Activated B cell treated with CpG ODN at 0.5 μM for 24 hours (primary cell): ENCODE measurements around the gene GID8. TPM values are rescaled to one million over a fixed set of nuclear protein-coding genes. Genes with fewer than 3 reads are reported as not detected.

Source experiments
- ATAC-seq: fragments of 200-7000 bp; cut with Tn5 transposase; one replicate; pipeline ENCODE4 v1.10.0; 2021; ENCODE audit warnings: low read depth, mild to moderate bottlenecking, moderate library complexity
- CTCF ChIA-PET: fragments of 350-600 bp; sonication (Branson Sonifier 250); formaldehyde crosslinking; loops from one replicate; lab custom pipeline; 2021; ENCODE audit warnings: antibody characterized with exemption; lab: Charles Lee
- POLR2A ChIA-PET: fragments of 350-600 bp; sonication (Branson Sonifier 250); formaldehyde crosslinking; loops from one replicate; lab custom pipeline; 2021; ENCODE audit warnings: antibody characterized with exemption; lab: Charles Lee
- DNase-seq: peaks from one replicate; pipeline ENCODE4 v3.0.0; 2022
- H3K27ac Mint-ChIP-seq: one replicate; pipeline ENCODE4 v1.8.0; 2020; ENCODE audit warnings: mixed read lengths
- H3K27me3 Mint-ChIP-seq: one replicate; pipeline ENCODE4 v1.8.0; 2021; ENCODE audit warnings: mixed read lengths
- H3K36me3 Mint-ChIP-seq: one replicate; pipeline ENCODE4 v1.8.0; 2021; ENCODE audit warnings: low read depth, mixed read lengths
- H3K4me1 Mint-ChIP-seq: one replicate; pipeline ENCODE4 v1.8.0; 2021; ENCODE audit warnings: mixed read lengths
- H3K4me3 Mint-ChIP-seq: one replicate; pipeline ENCODE4 v1.8.0; 2020; ENCODE audit warnings: mild to moderate bottlenecking, mixed read lengths
- H3K9me3 Mint-ChIP-seq: one replicate; pipeline ENCODE4 v1.8.0; 2020; ENCODE audit warnings: mixed read lengths
- intact Hi-C: fragments of 100-400 bp; cut with micrococcal nuclease; formaldehyde crosslinking; loops from one replicate; pipeline ENCODE4 v1.15.1; 2024
- total RNA-seq: library from RNA; stranded (reverse); gene quantifications from 2 replicates; pipeline ENCODE4 v1.2.3, GENCODE V29; 2022
- TF ChIP-seq, protein P1 (sequence below): fragments of 200-600 bp; IDR thresholded peaks from one replicate; pipeline ENCODE4 v1.8.0; 2022; ENCODE audit warnings: antibody characterized with exemption, mild to moderate bottlenecking

Gene GID8
- total RNA-seq, 1 donor from 2014 or later, result 43.1 TPM

DNA sequence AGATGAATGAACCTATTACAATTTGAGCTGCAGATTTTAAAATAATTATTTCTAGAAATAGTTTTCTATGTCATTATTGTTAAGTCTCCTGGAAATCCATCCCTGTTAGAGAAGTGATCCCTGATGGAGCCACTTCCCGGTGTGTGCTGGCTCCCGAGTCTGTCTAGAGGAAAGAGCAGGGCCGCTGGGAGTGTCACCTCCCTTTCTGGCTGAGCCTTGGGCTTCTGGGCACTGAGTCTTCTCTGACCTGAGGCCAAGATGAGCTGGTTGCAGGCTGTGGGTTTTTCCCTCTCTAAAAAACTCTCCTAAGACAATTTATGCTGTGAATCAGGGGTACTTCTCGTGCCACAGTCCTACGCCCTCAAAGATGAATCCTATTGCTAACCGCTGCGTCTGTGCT, 47.5 kb upstream of the GID8 start:
- POLR2A ChIA-PET, result interaction anchor here (0.6 kb wide), 1 partner anchor 19 kb away, joined by 7 read pairs; no protein-coding TSS in a partner anchor
- DNase-seq (no peak), ATAC-seq (no peak)
- Mint-ChIP-seq H3K27me3 (no peaks in the 10 kb centered on the region), H3K36me3 (peaks cover 89% of the 10 kb centered on the region), H3K27ac (no peak overlapping the region), H3K9me3 (no peaks in the 10 kb centered on the region), H3K4me3 (no peak overlapping the region), H3K4me1 (no peaks in the 10 kb centered on the region)
- intact Hi-C loops, result no loop called here
- CTCF ChIA-PET, result interaction anchor here (0.8 to 1.3 kb wide), 3 partner anchors 9 to 82 kb away, joined by 3 to 4 read pairs (median 3); no protein-coding TSS in a partner anchor
- TF ChIP-seq, protein P1, sequence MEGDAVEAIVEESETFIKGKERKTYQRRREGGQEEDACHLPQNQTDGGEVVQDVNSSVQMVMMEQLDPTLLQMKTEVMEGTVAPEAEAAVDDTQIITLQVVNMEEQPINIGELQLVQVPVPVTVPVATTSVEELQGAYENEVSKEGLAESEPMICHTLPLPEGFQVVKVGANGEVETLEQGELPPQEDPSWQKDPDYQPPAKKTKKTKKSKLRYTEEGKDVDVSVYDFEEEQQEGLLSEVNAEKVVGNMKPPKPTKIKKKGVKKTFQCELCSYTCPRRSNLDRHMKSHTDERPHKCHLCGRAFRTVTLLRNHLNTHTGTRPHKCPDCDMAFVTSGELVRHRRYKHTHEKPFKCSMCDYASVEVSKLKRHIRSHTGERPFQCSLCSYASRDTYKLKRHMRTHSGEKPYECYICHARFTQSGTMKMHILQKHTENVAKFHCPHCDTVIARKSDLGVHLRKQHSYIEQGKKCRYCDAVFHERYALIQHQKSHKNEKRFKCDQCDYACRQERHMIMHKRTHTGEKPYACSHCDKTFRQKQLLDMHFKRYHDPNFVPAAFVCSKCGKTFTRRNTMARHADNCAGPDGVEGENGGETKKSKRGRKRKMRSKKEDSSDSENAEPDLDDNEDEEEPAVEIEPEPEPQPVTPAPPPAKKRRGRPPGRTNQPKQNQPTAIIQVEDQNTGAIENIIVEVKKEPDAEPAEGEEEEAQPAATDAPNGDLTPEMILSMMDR, result no peak

DNA sequence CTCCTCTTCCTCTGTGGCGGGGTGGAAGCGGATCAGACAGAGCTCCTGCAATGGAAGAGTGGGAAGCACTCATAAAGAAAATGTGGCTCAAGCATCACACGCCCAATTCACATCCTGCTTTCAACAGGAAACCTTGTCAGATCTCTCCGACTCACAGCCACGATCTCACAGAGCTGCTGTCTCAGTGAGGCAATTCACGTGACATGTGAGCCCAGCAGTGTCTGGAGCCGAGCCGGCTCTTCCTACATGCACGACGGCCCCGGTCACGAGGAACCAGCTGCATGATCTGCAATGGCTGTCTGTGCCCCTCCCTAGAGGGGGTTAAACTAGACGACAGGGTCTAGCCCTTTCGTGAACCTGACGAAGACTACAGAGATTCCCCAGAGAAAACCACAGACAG, 46.8 kb upstream of the GID8 start:
- H3K27me3 Mint-ChIP-seq, result no peaks in the 10 kb centered on the region
- H3K27ac Mint-ChIP-seq, result peak overlapping the region; percentile 7
- DNase-seq (no peak), ATAC-seq (peak; percentile 42)
- H3K36me3 Mint-ChIP-seq, result peaks cover 96% of the 10 kb centered on the region
- no peaks in the 10 kb centered on the region for H3K4me1 Mint-ChIP-seq
- CTCF ChIA-PET, result interaction anchor here (1.2 to 1.3 kb wide), 2 partner anchors 8 to 81 kb away, joined by 3 to 4 read pairs; no protein-coding TSS in a partner anchor
- intact Hi-C loops, result no loop called here
- TF ChIP-seq, protein P1, result no peak
- POLR2A ChIA-PET, result no interaction called here
- no peaks in the 10 kb centered on the region for H3K9me3 Mint-ChIP-seq
- H3K4me3 Mint-ChIP-seq, result no peak overlapping the region

DNA sequence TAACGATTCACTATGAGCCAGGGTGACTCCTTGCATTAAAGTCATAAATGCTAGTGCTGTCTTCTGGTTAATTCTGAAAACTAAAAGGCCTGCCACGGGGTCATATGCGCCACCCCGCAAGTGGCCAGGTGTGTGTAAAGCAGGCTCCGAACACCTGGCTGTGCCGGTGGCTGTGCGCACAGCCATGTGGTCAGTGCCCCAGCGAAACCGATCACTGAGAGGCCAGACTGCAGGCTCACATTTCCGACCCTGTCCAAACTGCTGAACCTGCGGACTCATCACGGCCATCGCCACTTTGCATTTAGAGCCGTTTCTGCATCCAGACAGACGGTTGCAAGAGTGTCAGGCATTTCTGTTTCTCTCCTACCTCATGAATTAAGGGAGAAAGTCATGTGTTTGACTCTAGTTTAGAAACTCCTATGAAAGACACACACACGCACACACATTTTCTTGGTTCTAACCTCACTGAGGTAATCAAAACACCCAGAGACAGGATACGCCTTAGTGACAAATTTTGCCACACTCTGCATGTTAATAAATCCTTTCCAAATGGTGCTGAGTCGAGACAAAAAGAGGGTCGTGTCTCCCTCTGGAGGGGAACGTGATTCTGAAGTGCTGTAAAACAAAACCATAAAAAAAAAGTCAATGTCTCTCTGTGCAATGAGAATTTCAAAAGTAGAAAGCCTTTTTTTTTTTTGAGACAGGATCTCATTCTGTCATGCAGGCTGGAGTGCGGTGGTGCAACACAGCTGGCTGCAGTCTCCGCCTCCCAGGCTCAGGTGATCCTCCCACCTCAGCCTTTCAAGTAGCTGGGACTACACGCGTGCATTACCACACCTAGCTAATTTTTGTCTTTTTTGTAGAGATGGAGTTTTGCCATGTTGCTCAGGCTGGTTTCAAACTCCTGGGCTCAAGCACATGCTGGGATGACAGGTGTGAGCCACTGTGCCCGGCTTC, 45.3 kb upstream of the GID8 start:
- H3K4me1 Mint-ChIP-seq, result no peaks in the 10 kb centered on the region
- no peaks in the 10 kb centered on the region for H3K27me3 Mint-ChIP-seq
- intact Hi-C loops, result no loop called here
- TF ChIP-seq, protein P1, result no peak
- CTCF ChIA-PET, result interaction anchor here (0.7 kb wide), 1 partner anchor 57 kb away, joined by 3 read pairs; no protein-coding TSS in a partner anchor
- POLR2A ChIA-PET, result interaction anchor here (0.7 kb wide), 1 partner anchor 1345 kb away, joined by 4 read pairs; no protein-coding TSS in a partner anchor
- peaks cover 84% of the 10 kb centered on the region for H3K36me3 Mint-ChIP-seq
- no peak overlapping the region for H3K4me3 Mint-ChIP-seq
- ATAC-seq (no peak), DNase-seq (no peak)
- H3K27ac Mint-ChIP-seq, result no peak overlapping the region
- no peaks in the 10 kb centered on the region for H3K9me3 Mint-ChIP-seq

DNA sequence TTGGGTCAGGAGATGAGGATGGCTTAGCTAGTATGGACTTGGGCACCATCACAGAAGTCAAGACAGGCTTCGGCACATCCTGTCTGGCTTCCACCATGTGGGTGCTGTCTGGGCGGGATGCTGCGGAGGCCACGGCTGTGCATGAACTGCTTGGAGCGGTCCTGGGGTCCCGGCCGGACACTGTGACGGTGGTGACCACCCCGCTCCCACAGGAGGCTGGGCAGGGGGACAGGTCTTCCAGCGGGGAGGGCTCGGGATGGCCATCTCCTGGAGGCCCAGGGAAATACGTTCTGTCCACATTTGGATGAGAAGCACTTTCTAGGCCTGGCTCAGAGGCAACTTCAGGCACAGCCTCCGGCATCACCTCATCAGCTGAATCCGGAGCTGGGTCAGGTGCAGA, 44.2 kb upstream of the GID8 start:
- DNase-seq, result no peak
- Mint-ChIP-seq H3K4me1 (peaks cover 5% of the 10 kb centered on the region), H3K4me3 (no peak overlapping the region), H3K27ac (no peak overlapping the region), H3K36me3 (peaks cover 73% of the 10 kb centered on the region), H3K27me3 (no peaks in the 10 kb centered on the region), H3K9me3 (no peaks in the 10 kb centered on the region)
- ATAC-seq, result no peak
- TF ChIP-seq, protein P1, result no peak
- POLR2A ChIA-PET, result no interaction called here
- CTCF ChIA-PET, result interaction anchor here (1.7 kb wide), 1 partner anchor 115 kb away, joined by 4 read pairs; no protein-coding TSS in a partner anchor
- intact Hi-C loops, result no loop called here

DNA sequence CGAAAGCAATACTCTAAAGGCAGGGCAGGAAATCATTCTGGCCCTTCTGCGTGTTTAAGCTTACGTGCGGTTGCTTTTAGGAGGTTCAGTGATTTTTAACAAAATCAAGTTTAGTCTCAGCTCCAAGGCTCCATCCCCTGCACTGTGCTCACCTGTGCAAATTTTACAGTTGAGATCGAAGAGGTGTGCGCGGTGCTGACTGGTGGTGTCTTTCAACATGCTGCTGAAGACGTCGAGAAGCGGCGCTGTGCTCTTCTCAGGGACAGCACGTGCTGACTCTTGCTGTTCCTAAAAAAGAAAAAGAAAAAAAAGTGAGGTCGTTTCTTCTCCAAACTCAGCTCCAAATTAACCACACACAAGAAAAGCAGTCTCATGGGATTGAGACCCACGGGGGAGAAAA, 43.7 kb upstream of the GID8 start:
- DNase-seq (no peak), ATAC-seq (no peak)
- intact Hi-C loops, result no loop called here
- ChIA-PET POLR2A (no interaction called here), CTCF (interaction anchor here (1.7 kb wide), 1 partner anchor 115 kb away, joined by 4 read pairs; no protein-coding TSS in a partner anchor)
- no peak overlapping the region for H3K4me3 Mint-ChIP-seq
- no peaks in the 10 kb centered on the region for H3K27me3 Mint-ChIP-seq
- no peak overlapping the region for H3K27ac Mint-ChIP-seq
- TF ChIP-seq, protein P1, result no peak
- no peaks in the 10 kb centered on the region for H3K9me3 Mint-ChIP-seq
- peaks cover 10% of the 10 kb centered on the region for H3K4me1 Mint-ChIP-seq
- peaks cover 70% of the 10 kb centered on the region for H3K36me3 Mint-ChIP-seq
